Loucy (cell line): ENCODE data around the gene ABHD2.
"Not testable (repeated sequence)": the region's sequence is repeated elsewhere in the genome, so short reads cannot be mapped to it uniquely, and the experiment has no call there.

Experiments
- H2AFZ ChIP-seq: fragments of 200-600 bp; sonication (generic); 2 replicates; pipeline ENCODE4 v1.6.0; 2016; ENCODE audit warnings: antibody characterized with exemption, mild to moderate bottlenecking, low read length, moderate library complexity
- H3F3A ChIP-seq: fragments of 200-600 bp; 2 replicates; pipeline ENCODE4 v1.6.0; 2016; ENCODE audit warnings: antibody characterized with exemption, low read depth, mild to moderate bottlenecking
- H3K27me3 ChIP-seq: fragments of 200-600 bp; sonication (generic); 2 replicates; pipeline ENCODE4 v1.6.1; 2014; ENCODE audit warnings: low read length, mild to moderate bottlenecking; ENCODE audit not compliant: insufficient read depth, poor library complexity, severe bottlenecking
- H3K36me3 ChIP-seq: fragments of 200-600 bp; sonication (generic); 2 replicates; pipeline ENCODE4 v1.6.1; 2016; ENCODE audit warnings: low read length; ENCODE audit not compliant: insufficient read depth
- H3K4me1 ChIP-seq: fragments of 200-600 bp; sonication (generic); 2 replicates; pipeline ENCODE4 v1.5.1; 2014; ENCODE audit warnings: low read length, mild to moderate bottlenecking; ENCODE audit not compliant: insufficient read depth, poor library complexity, severe bottlenecking
- H3K4me2 ChIP-seq: fragments of 200-600 bp; sonication (generic); 2 replicates; pipeline ENCODE4 v1.6.0; 2014; ENCODE audit warnings: antibody characterized with exemption, low read length, low read depth, mild to moderate bottlenecking; ENCODE audit not compliant: poor library complexity, severe bottlenecking
- H3K4me3 ChIP-seq: fragments of 200-600 bp; sonication (generic); 2 replicates; pipeline ENCODE4 v1.5.1; 2014; ENCODE audit warnings: low read length, mild to moderate bottlenecking, mixed read lengths; ENCODE audit not compliant: poor library complexity, severe bottlenecking
- H3K79me2 ChIP-seq: fragments of 200-600 bp; sonication (generic); 2 replicates; pipeline ENCODE4 v1.6.1; 2014; ENCODE audit warnings: low read length; ENCODE audit not compliant: insufficient read depth
- H3K9ac ChIP-seq: fragments of 200-600 bp; sonication (generic); 2 replicates; pipeline ENCODE4 v1.6.0; 2014; ENCODE audit warnings: mild to moderate bottlenecking, low read depth, low read length, moderate library complexity; ENCODE audit not compliant: poor library complexity, severe bottlenecking
- H3K9me2 ChIP-seq: fragments of 200-600 bp; sonication (generic); replicated peaks from 2 replicates; pipeline ENCODE4 v1.6.1; 2016; ENCODE audit warnings: low read depth, low read length, mixed read lengths
- H3K9me3 ChIP-seq: fragments of 200-600 bp; sonication (generic); 2 replicates; pipeline ENCODE4 v1.6.1; 2014; ENCODE audit warnings: mild to moderate bottlenecking, antibody characterized with exemption, low read length, low read depth; ENCODE audit not compliant: insufficient read depth
- H4K20me1 ChIP-seq: fragments of 200-600 bp; sonication (generic); 2 replicates; pipeline ENCODE4 v1.6.0; 2014; ENCODE audit warnings: antibody characterized with exemption, low read length, mild to moderate bottlenecking; ENCODE audit not compliant: insufficient read depth, poor library complexity, severe bottlenecking
- CTCF ChIP-seq: fragments of 200-600 bp; sonication (generic); conservative IDR thresholded peaks from 2 replicates; pipeline ENCODE4 v1.5.1; 2014; ENCODE audit warnings: mild to moderate bottlenecking, antibody characterized with exemption, low read length
- EZH2phosphoT487 ChIP-seq: fragments of 200-600 bp; IDR thresholded peaks from 2 replicates; pipeline ENCODE4 v1.6.1; 2018; ENCODE audit warnings: antibody characterized with exemption, mild to moderate bottlenecking, moderate library complexity, borderline replicate concordance

The ABHD2 gene

GRCh38 chr15:89083246-89083645 is 5.0 kb upstream of the ABHD2 start:
- Histone ChIP-seq H3K9me2 (no peaks in the 10 kb centered on the region), H3K4me3 (no peak overlapping the region), H3F3A (no peaks in the 10 kb centered on the region), H3K27me3 (no peaks in the 10 kb centered on the region), H3K79me2 (no peaks in the 10 kb centered on the region), H3K4me2 (no peak overlapping the region), H3K36me3 (no peaks in the 10 kb centered on the region), H3K9me3 (no peaks in the 10 kb centered on the region), H4K20me1 (no peaks in the 10 kb centered on the region), H3K4me1 (peaks cover 20% of the 10 kb centered on the region), H3K9ac (no peak overlapping the region), H2AFZ (no peak overlapping the region)
- no peak for TF ChIP-seq EZH2phosphoT487
- no peak for TF ChIP-seq CTCF

- H3K4me3 ChIP-seq, result no peak overlapping the region
- H3K79me2 ChIP-seq, result peaks cover 19% of the 10 kb centered on the region
- H3K9ac ChIP-seq, result peak overlapping the region; percentile 9
- no peaks in the 10 kb centered on the region for H3F3A ChIP-seq
- H3K36me3 ChIP-seq, result no peaks in the 10 kb centered on the region
- H3K9me3 ChIP-seq, result no peaks in the 10 kb centered on the region
- no peaks in the 10 kb centered on the region for H3K27me3 ChIP-seq
- H3K4me2 ChIP-seq, result no peak overlapping the region
- no peaks in the 10 kb centered on the region for H3K9me2 ChIP-seq
- peak overlapping the region; percentile 47; the same call in 1 of the 2 replicates for H2AFZ ChIP-seq
- peaks cover 36% of the 10 kb centered on the region for H3K4me1 ChIP-seq
- TF ChIP-seq CTCF (no peak), EZH2phosphoT487 (no peak)
- no peaks in the 10 kb centered on the region for H4K20me1 ChIP-seq
Observed at GRCh38 chr15:89085289-89085926, 2.8 kb upstream of the ABHD2 start.

GRCh38 chr15:89085933-89086332 is 2.3 kb upstream of the ABHD2 start:
- not testable (repeated sequence) for H3K9ac ChIP-seq, H3K36me3 ChIP-seq, H3K27me3 ChIP-seq, H3K4me2 ChIP-seq, H3K9me2 ChIP-seq, H4K20me1 ChIP-seq, H3F3A ChIP-seq, H3K9me3 ChIP-seq, H3K4me3 ChIP-seq
- H2AFZ ChIP-seq, result 0 out of 2 replicates have a peak overlapping the region, but pooled peaks have one; percentile 47
- H3K4me1 ChIP-seq, result peaks cover 39% of the 10 kb centered on the region
- peaks cover 19% of the 10 kb centered on the region for H3K79me2 ChIP-seq

- not testable (repeated sequence) for H3K9me3 ChIP-seq, H3K9me2 ChIP-seq, H3F3A ChIP-seq, H3K4me2 ChIP-seq, H3K4me3 ChIP-seq, H3K36me3 ChIP-seq, H4K20me1 ChIP-seq, H3K9ac ChIP-seq, H2AFZ ChIP-seq, H3K27me3 ChIP-seq
- Histone ChIP-seq H3K79me2 (peaks cover 23% of the 10 kb centered on the region), H3K4me1 (peaks cover 39% of the 10 kb centered on the region)
Observed at GRCh38 chr15:89086390-89086789, 1.9 kb upstream of the ABHD2 start.
